Measurements from ENCODE around the gene XRN1. TPM values are rescaled to one million over a fixed set of nuclear protein-coding genes. Genes with fewer than 3 reads are reported as not detected.
"Not testable (repeated sequence)": the region's sequence is repeated elsewhere in the genome, so short reads cannot be mapped to it uniquely, and the experiment has no call there.

XRN1 gene
- polyA plus RNA-seq, 4 donors = 23.8 to 27.4 (median 25.0) TPM

DNA sequence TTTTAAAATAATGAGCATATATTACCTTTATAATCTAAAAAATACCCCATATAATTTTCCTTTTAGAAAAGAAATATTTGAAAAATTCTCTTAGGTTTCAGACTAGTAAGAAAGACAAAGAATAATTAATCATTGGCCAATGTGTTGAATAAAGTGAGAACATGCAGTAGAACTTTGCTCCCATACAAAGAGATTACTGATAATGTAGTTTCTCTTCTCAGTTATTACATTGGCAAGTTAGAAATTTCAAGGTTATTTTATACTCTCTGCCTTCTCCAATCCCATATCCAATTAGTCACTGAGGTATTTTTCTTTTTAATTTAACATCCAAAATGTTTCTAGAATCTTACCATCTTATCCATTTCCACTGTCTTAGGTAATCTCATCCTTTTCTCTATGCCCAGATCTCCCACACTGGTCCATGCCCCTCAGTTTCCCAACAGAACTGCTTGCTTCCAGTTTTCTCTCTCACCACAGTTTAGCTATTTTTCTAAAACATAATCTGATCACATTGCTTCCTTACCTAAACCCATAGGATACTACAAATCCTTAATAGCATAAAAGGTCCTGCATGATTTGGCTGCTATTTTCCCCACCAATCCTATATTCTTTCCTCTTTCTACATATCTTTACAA lies 10.8 kb downstream of the XRN1 start:
- no peak for DNase-seq (ENCODE audit: low read depth in 4 of 4, low spot score in 3 of 4)

DNA sequence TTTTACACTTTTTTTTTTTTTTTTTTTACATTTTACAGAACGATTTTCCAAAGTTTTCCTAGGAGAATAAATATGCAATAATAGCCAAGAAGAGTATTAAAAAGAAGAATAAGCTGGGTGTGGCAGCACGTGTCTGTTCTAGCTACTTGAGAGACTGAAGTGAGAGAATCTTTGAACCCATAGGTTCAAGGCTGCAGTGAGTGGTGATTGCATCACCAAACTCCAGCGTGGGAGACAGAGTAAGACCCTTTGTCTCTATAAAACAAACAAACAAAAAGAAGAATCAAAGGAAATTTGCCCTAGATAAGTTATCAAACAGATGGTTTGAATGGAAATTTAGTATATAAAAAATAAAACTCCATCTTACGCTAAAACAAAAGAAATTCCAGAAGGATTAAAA lies 13.3 kb downstream of the XRN1 start:
- no peak for DNase-seq (ENCODE audit: low read depth in 4 of 4, low spot score in 3 of 4)

DNA sequence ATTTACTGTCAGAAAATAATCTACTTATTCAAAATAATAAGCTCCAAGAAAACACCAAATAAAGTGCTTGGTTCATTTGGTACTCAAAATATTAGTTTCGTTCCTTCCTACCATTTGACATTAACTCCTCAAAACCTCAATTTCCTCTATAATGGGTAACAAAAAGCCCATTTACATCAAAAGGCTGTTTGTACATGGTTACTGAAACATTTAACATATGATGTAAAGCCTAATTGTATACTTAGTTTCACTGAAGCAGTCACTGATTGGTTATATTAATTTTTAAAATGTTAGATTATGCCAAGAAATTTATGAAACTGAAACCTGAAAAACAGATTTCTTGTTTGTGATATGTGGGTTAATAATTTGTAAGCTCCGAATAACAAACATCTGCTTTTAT lies 14.7 kb downstream of the XRN1 start:
- no peak for DNase-seq (ENCODE audit: low read depth in 4 of 4, low spot score in 3 of 4)

DNA sequence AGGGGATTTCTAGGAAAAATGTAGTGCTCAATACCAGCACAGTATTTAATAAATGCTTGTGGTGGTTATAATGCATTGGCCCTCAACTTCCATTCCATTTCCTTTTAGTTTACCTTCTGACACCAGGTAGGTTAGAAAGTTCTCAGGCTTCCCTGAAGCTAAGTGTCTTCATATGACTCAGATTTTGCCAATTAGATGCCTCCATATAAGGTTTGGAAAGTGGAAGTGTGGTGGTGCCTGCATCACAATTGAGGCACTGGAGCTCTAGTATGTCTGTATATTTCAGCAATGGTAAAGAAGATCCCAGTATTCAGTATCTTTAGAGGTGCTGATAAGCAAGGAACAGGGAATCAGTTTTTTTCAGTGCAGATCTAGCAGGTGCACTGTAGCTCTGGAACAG lies 18.3 kb downstream of the XRN1 start:
- DNase-seq (ENCODE audit: low read depth in 4 of 4, low spot score in 3 of 4) = no peak

DNA sequence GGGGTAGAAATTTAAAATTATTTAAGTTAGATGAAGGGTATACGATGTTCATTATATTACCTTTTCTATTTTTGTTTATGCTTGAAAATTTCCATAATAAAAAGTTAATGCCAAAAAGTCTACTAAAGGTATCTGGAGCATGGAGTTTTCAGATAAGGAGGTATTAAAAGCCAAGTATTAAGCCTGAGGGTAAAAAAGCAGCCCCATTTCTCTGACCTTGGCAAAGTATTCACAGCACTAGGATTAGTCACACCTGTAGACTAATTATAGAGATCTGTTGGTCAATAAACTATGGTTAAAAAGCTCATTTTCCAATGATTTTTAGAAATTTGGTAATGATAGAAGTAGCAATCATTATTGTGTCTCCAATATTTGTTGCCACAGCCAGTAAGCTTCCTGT lies 23.1 kb downstream of the XRN1 start:
- no peak for DNase-seq (ENCODE audit: low read depth in 4 of 4, low spot score in 3 of 4)

DNA sequence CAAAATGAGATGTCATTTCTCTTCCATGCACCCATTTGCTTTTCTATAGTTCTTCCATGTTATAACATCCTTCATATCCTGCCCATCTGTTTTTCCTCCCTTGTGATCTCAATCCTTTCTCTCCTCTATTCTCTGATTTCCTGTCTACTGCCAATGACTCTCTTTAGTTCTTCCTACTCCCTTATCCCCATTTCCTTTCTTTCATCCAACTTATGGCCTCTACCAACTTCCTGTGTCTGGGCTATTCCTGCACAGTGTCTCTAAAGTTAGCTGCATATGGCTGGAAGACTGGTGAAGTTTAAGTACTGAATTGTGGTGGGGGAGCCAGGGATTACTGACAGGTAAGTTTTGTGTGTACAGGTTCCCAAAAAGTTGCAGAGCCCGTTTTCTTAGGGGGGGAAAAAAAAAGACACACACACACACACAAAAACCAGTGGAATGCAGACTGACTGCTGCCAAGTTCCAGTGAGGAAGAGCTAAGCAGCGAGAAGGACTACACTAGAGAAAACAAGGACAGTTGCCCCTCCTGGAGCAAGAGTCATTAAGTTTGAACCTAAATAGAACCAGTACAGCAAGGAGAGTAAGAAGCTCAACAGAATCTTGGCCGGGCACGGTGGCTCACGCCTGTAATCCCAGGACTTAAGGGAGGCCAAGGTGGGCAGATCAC lies 28.8 kb downstream of the XRN1 start:
- DNase-seq (ENCODE audit: low read depth in 4 of 4, low spot score in 3 of 4) = no peak

DNA sequence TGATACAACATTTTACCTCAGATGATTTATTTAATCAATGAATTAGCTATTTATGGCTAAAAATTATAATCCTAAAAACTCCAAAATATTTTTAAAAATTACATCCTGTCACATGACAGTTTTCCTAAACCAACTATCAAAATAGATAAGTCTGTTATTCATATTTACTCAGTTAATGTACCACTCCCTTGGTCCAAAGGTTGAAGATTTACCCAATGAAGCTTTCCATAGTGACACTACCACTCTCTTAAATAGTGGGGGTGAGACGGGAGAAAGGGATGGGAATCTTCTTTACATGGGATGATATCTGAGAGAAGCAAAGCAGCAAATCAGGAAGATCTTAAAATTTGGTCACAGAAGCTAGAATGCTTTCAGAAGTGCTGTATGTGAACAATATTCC lies 30.5 kb downstream of the XRN1 start:
- DNase-seq (ENCODE audit: low read depth in 4 of 4, low spot score in 3 of 4) = no peak

GRCh38 chr3:142400537-142400936 lies 47.3 kb downstream of the XRN1 start:
- DNase-seq (ENCODE audit: low read depth in 4 of 4, low spot score in 3 of 4) = not testable (repeated sequence)

DNA sequence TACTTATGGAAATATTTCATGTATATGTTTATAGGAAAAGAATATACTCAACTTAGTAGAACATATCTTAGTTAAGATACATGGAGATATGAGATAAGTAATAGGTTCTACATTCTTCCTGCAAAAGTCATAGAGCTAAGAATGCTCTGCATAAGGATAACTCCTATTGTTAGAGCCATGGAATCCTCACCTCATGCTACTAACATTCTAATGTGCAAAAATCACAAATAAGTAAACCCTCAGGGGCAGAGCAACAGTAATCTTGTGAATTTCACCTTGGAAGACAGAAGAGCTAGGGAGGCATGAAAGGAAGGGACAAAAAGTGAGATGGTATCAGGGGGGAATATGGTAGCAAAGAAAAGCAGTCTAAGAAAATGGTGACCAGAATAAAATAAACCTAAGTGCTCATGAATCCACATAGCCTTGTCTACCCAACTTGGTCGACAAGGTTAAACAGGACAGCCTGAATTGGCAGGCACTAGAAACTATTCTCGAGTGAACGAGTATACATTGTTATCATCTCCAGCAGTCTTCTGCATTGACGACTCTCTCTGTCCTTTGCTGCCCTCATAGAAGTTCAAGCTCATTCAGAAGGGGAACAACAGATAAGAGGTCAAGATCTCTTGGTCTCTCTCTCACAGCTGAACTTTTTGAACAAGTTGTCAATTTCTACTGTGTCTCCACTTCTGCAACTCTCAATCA lies 52.8 kb downstream of the XRN1 start:
- no peak for DNase-seq (ENCODE audit: low read depth in 4 of 4, low spot score in 3 of 4)

GRCh38 chr3:142385078-142385477 lies 62.8 kb downstream of the XRN1 start:
- no peak for DNase-seq (ENCODE audit: low read depth in 4 of 4, low spot score in 3 of 4)

GRCh38 chr3:142374687-142375086 lies 73.2 kb downstream of the XRN1 start:
- DNase-seq (ENCODE audit: low read depth in 4 of 4, low spot score in 3 of 4) = no peak

- DNase-seq (ENCODE audit: low read depth in 4 of 4, low spot score in 3 of 4) = not testable (repeated sequence)
Measured at GRCh38 chr3:142369576-142369975, 78.3 kb downstream of the XRN1 start.

GRCh38 chr3:142366434-142366833 lies 81.4 kb downstream of the XRN1 start:
- no peak for DNase-seq (ENCODE audit: low read depth in 4 of 4, low spot score in 3 of 4)

DNA sequence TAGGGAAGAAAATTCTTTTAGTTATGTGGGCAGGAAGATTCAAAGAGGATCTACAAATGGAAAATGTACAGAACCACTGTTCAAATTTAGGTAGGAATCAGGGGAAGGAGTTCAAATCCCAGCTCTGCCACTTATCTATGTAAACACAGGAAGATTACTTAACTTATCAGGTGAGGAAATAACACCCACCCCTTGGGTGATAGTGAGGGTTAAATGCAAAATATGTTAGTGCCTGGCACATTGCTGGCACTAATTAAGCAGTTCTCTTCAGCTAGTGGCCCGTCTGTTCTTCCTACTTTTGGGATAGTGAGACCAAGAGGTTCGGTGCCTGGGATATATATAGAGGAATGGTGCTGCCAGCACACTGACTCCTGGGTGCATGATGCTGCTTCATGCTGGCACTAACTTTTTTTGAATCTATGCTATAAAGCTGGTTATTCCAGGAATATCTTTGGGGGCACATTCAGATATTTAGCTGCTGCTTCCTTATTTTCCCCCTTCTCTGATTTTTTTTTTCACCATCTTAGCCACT lies 83.8 kb downstream of the XRN1 start:
- no peak for DNase-seq (ENCODE audit: low read depth in 4 of 4, low spot score in 3 of 4)

DNA sequence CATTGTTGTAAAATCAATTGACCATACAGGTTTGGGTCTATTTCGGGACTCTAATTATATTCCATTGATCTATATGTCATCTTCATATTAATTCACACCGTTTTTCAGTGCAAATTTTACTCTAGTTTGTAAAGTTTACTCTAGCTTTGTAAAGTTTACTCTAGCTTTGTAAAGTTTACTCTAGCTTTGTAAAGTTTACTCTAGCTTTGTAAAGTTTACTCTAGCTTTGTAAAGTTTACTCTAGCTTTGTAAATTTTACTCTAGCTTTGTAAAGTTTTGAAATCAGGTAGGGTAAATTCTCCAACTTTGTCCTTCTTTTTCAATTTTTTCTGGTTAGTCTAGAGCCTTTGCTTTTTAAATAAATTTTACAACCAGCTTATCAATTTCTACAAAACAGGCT lies 84.4 kb downstream of the XRN1 start:
- not testable (repeated sequence) for DNase-seq (ENCODE audit: low read depth in 4 of 4, low spot score in 3 of 4)

DNA sequence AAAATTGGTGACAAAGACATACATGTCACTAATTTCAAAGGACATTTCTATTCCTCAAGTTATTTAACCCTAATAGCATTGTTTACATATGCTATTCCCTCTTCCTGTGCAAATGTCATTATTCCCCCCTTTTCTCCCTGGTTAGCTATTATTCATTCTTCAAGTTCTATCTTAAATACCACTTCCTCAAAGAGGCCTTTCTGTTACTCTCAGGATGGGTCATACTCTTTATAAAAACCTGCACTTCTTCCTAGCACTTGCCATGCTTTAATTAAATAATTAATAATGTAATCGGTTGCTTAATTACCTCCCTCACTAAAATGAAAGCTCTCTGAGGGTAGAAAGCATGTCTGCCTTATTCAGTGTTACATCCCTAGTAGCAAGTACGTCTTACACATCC lies 88.5 kb downstream of the XRN1 start:
- no peak for DNase-seq (ENCODE audit: low read depth in 4 of 4, low spot score in 3 of 4)

DNA sequence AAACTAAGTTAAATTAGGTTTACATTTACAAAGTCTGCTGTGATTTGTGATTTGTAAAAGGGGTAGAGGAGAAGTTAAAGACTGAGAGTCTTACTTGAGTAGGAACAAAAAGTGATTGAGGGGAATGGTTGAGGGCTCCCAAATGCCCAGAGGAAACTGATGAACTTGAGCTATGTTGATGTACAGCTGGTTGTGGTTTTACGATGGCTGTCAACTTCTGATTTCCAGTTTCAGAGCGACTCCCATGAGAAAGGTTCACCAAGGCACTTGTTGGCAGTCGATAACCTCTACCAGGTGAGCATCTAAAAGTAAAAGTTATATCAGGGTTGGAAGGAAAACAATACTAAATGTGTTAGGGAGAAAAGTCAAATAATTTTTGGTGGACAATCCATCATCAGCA lies 91.0 kb downstream of the XRN1 start:
- DNase-seq (ENCODE audit: low read depth in 4 of 4, low spot score in 3 of 4) = no peak

DNA sequence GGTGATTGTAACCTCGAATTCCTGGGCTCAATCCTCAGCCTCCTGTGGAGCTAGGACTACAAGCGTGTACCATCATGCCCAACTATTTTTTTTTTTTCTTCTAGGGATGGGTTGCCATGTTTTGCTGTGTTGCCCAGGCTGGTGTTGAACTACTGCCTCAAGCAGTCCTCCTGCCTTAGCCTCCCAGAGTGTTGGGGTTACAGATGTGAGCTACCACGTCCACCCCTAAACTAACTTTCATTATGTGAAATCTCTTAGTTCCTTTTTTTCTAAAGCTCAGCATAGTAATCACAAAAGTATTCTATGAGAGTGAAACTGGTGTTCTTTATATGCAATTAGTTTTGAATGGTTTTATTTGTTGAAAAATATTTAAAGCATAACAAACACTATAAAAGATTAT lies 92.1 kb downstream of the XRN1 start:
- DNase-seq (ENCODE audit: low read depth in 4 of 4, low spot score in 3 of 4) = no peak

DNA sequence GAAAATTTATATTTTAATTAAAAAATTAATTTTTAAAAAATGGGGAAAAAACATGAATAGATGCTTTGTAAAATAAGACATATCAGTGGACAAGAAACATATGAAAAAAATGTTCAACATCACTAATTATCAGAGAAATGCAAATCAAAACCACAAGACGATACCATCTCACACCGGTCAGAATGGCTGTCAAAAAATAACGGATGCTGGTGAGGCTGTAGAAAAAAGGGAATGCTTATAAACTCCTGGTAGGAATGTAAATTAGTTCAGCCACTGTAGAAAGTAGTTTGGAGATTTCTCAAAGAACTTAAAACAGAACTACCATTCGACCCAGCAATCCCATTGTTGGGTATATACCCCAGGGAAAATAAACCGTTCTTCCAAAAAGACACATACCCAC lies 93.8 kb downstream of the XRN1 start:
- DNase-seq (ENCODE audit: low read depth in 4 of 4, low spot score in 3 of 4) = no peak

DNA sequence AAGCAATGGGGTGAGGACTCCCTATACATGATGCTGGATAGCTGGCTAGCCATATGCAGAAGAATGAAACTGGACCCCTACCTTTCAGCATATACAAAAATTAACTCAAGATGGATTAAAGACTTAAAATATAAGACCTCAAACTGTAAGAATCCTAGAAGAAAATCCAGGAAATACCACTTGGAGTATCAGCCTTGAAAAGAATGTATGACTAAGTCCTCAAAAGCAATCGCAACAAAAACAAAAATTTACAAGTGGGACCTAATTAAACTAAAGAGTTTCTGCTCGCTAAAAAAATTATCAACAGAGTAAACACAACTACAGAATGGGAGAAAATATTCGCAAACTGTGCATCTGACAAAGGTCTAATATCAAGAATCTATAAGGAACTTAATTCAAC lies 94.3 kb downstream of the XRN1 start:
- no peak for DNase-seq (ENCODE audit: low read depth in 4 of 4, low spot score in 3 of 4)

GRCh38 chr3:142352698-142353097 lies 95.1 kb downstream of the XRN1 start:
- not testable (repeated sequence) for DNase-seq (ENCODE audit: low read depth in 4 of 4, low spot score in 3 of 4)

GRCh38 chr3:142348460-142348859 lies 99.4 kb downstream of the XRN1 start:
- DNase-seq (ENCODE audit: low read depth in 4 of 4, low spot score in 3 of 4) = no peak

Measured in left renal pelvis (tissue), 4 donors.